ENCODE measurements around the gene GRM5.
"Not testable (repeated sequence)": the region's sequence is repeated elsewhere in the genome, so short reads cannot be mapped to it uniquely, and the experiment has no call there.

Gene GRM5

DNA sequence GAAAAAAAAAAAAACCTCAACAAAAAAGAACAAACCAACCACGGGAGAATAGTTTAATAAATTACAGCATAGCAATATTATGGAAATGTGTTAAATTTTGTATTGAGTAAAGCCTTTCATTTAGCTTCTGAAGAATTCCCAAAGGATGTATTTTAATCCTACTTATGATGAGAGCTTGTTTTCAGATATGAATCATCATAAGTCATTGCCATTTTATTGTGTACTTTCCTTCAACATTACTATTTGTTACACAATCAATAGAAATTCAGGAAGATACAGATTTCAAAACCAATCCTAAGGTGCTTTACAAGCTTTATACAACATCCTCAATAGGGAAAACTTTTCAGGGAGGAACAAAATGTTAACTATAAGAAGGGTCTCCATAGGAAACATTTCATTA is 527.7 kb downstream of the GRM5 start:
- DNase-seq (ENCODE audit: low read depth): no peak

- no peak for DNase-seq (ENCODE audit: low read depth)
These were observed 528.2 kb downstream of the GRM5 start for GRCh38 chr11:88537613-88538012.

- DNase-seq (ENCODE audit: low read depth): no peak
These were observed 529.0 kb downstream of the GRM5 start for GRCh38 chr11:88536616-88537265.

DNA sequence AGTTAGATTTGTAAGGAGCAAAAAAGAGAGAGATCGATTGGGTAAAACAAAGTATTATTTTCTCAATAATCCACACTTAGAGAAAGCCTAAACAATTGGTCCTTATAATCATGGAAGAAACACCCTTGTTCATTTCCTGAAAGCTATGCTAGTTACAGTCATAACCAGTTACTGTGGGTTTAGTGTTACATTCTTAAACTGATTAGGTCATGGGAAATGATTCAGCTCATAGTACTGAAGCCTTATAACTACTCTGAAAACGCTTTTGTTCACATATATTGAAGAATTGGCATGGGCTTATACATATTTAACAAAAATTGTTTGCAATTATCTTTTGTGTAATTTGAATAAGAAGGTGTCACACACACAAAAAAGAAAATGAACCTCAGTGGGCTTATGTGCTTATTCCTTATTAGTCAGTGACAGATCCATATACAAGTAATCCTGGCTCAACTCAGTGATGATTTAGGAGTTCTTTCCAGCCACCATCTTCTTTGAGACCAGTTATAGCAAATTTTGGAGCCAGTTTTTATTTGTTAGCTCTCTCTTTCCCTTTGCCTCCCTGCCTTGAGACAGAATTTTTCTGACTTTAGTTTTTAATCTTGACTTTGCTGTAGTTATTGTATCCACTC is 529.8 kb downstream of the GRM5 start:
- DNase-seq (ENCODE audit: low read depth): peak; percentile 81

GRCh38 chr11:88535266-88535665 is 530.5 kb downstream of the GRM5 start:
- DNase-seq (ENCODE audit: low read depth): no peak

- not testable (repeated sequence) for DNase-seq (ENCODE audit: low read depth)
These were observed 531.1 kb downstream of the GRM5 start for GRCh38 chr11:88534706-88535105.

DNA sequence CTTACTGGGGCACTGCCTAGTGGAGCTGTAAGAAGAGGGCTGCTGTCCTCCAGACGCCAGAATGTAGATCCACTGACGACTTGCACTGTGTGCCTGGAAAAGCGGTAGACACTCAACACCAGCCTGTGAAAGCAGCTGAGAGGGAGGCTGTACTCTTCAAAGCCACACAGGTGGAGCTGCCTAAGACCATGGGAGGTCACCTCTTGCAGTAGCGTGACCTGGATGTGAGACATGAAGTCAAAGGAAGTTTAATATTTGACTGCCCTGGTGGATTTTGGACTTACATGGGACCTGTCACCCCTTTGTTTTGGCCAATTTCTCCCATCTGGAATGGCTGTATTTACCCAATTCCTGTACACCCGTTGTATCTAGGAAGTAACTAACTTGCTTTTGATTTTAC is 531.6 kb downstream of the GRM5 start:
- DNase-seq (ENCODE audit: low read depth): no peak

- no peak for DNase-seq (ENCODE audit: low read depth)
These were observed 532.8 kb downstream of the GRM5 start for GRCh38 chr11:88533001-88533400.

DNA sequence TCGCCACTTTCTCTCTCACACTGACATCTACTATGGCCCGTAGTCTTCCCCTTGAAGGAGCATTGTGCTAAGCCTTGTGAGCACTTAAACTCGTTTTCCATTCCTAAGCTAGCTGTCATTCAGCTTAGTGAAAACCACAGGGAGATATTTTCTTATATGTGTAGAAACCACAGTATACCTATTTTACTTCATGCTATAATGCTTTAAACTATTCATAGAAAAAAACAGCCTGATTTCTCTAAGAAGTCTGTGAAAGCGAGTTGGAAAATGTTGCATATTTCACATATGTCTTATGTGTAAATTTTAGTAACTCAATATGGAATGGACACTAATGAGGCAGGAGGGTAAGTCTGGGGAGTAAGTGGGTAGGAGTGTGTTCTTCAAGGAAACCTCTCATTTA is 534.0 kb downstream of the GRM5 start:
- no peak for DNase-seq (ENCODE audit: low read depth)

DNA sequence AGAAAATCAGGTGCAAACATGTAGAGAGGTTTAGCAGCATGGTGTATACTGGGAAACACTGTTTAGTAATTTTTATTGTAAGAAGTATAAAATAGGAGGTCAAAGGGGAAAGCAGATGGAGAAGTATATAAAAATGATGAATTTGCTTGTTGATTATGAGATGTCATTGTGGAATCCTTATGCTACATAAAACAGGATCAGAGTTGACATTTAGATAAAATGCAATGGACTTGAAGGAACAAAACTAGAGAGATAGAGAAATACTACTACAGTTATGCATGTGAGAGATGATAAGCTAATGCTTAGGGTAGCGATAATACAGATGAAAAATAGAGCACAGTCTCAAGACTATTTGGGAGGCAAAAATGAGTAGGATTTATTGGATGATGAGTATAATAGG is 536.4 kb downstream of the GRM5 start:
- no peak for DNase-seq (ENCODE audit: low read depth)

DNA sequence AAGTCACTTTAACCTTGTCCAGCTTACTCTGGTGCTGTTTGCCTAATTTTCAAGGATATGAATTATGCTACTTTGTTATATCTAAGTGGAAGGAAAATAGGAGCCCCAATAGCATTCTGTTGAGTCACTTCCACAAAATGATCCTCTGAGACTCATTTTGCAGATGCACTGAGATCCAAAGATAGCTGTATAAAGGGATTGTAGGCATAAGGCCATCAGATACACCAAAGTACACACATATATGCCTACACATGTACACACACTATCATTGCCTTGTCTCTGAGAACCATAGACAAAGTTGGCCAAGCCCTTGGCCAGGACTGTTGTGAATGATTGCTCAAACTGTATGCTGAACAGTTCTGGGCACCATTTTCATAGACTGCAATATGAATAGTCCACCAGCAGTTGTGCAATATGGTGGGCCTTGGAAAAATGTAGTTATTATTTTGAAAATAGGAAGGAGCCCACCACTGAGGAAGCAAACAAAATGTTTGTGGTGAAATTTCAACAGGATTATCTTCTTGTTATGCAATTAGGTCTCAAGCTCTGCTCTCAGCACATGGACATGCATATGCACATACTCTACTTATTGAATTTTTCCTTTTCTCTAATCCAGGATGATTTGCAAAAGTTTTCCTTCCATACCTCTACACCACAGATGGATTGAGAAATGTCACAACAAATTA is 542.3 kb downstream of the GRM5 start:
- no peak for DNase-seq (ENCODE audit: low read depth)

DNA sequence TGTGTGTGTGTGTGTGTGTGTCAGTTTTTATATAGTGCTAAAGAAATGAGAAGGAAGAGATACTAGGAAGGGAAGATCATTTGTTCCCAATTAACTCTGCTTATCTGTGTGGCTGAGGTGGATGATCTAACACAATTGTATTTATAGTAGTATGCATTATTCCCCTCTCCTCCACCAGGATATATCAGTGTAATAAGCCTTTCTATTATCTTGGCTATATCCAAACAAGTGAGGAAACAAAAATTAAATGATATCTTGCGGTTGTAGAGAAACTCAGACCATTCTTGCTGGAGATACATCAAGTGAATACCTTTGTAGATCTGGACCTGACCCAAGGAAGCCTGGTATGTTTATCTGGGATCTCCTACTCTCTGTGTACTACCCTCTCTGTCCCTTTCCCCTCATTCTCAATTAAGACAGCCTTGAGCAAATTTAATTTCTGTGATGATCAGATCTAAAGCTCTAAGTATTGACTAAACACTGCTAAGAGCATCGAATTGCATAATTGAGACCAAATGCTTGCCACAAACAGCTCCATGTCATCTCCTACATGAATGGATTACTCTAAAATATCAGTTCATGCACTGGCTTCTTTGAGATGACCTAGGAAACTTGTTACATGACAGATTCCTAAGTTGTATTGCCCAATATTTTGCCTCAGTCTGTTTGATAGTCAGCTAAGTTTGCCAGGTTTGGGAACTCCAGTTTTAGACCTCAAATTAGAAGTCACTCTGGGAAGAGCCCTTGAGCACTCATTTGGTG is 543.0 kb downstream of the GRM5 start:
- DNase-seq (ENCODE audit: low read depth): no peak

DNA sequence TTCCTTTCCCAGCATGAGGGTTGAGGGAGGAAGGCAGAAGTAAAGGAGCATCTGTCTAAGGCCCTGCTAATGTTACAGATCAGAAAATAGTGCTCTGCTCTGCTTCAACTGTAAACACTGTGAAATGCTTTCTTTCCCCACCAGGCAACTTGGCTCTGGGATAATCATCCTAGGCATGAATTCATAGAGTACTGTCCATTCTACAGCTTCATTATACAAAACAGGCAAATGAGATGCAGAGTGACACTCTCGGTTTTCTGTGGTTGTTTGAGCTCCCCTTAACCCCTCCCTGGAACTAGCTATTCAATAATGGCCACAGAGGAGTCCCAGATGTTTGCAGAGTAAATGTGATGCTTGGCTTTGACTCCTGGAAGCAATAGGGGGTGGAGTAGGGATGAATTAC is 544.0 kb downstream of the GRM5 start:
- DNase-seq (ENCODE audit: low read depth): no peak

GRCh38 chr11:88521399-88521798 is 544.4 kb downstream of the GRM5 start:
- no peak for DNase-seq (ENCODE audit: low read depth)

DNA sequence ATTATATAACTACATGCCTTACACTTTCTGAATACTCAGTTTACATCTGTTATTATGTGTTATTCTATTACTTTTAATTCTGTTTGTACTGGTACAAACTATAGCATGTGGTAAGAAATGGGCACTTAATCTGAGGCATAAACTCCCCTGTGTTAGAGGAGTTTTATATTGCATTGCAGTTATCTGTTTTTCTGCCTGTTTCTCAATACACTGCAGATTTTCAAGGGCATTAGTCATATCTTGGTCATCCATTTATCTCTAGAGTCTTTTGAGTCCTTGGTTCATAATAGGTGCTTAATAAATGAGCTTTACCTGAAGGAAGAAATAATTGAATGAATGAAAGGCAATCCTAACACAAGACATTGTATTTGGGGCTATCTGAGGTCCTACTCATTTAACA is 545.4 kb downstream of the GRM5 start:
- no peak for DNase-seq (ENCODE audit: low read depth)

DNA sequence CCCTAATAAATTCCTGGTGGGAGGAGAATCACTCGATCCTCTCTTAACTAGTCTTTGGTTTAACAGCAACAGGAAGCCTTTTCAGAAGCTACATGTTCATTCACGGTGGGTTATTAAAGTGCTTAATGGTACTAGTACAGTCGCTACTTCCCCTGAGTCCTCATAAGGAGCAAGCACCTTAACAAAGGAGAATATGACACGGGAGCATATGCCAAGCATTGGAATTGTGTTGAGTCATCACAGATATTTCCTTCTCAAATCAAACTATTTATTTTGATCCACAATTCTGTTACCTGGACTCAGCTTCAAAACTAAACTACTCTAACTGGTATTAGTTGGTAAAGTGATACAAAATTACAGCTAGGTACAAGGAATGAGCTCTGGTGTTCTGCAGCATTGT is 550.8 kb downstream of the GRM5 start:
- DNase-seq (ENCODE audit: low read depth): no peak

DNA sequence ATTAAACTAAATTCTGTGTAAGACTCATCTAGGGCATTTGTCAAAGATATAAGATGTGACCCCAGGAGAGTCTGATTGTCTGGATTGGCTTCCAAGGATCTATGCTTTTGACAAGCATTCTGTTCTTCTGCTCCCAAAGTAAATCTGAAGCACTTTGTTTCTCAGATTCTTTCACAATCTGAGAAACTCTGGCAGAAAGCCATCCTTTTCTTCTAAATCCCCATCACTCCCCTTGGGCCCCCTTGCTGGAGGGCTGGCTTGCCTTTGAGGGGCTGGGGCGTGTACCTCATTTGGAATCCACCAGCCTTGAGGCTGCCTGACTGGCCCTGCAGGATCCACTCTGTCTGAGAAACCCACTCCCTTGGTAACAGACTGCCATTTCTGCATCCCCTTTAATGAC is 554.8 kb downstream of the GRM5 start:
- no peak for DNase-seq (ENCODE audit: low read depth)

DNA sequence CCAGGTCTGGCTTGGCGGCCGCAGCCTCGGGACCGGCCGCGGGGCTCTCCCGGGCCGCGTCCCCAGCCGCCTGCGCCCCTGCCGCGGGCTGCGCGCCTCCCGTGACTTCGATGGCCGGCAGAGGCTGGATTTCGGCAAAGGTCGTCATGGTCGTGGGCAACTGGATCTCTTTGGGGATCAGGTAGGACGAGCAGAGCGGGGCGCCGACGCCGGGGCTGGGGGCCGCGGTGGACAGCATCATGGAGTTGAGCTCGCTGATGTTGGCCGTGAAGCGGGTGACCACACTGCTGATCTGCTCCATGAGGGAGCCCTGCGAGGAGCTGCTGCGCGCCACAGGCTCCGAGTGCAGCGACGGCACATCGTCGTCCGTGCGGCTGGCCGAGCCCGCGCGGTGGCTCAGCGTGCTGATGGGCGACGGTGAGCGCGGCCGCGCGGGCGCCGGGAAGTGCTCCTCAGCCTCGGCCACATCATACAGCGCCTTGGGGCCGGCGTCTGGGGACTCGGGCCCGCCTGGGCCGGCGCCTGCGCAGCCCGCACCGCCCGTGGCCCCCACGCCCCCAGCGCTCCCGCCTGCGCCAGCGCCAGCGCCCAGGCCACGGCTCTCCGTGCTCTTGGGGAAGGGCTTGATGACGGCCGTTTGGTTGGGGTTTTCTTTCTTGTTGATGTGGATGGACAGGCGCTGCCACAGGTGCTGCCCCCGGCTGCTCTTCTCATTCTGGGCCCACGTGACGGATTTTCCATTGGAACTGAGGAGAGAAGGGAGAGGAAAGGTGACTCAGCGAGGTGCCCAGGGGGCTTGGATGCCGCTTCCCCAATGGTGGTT is 556.8 kb downstream of the GRM5 start:
- no peak for DNase-seq (ENCODE audit: low read depth)

- DNase-seq (ENCODE audit: low read depth): no peak
These were observed 557.4 kb downstream of the GRM5 start for GRCh38 chr11:88508418-88508758.

DNA sequence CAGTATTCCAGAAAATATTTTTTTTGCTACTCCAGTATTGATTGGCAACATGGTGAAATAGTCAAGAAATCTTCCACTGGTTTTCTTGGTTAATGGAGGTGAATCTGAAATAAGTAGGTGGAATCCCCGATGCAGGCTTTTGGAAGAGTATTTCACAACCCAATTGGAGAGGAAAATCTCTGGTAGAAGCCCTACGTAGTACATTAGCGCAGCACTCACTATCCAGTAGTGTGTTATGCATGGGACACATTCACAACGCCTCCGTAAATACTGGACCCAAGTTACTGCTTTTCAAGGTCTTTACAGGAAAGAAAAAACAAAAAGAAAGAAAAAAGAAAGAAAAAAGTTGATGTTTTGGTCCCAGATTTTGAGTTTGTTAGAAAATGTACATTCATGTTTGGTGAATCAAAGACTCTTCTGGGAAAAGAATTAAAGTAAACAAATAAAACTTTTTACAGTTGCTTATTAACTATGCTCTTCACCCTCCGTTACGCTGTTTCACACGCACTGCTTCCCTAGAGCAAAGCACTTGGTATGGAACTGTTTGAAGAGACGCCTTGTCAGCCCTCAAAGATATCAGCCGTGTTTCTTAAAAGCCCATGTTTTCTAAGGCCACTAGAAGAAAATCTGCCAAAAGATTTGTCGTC is 557.9 kb downstream of the GRM5 start:
- no peak for DNase-seq (ENCODE audit: low read depth)

DNA sequence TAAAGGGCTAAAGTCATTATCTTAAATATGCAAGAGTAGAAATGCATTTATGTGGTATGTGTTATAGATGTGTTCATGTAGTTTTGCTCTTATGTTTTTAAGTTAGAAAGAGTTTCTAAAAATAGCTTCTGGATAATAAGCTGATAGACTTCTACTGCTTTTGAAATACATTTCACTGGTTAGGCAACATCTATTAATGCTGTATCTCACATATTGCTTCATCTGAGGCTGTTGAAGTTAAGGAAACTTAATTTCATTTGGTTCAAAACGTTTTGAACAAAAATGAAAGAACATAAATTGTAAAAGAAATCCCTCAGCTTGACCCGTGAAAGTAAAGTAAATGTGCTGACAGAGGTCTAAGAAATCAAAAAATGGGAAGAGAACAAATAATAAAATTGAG is 564.2 kb downstream of the GRM5 start:
- DNase-seq (ENCODE audit: low read depth): no peak

GRCh38 chr11:88495836-88496235 is 569.9 kb downstream of the GRM5 start:
- DNase-seq (ENCODE audit: low read depth): no peak

Measured in GM04503 (cell line).